ENCODE measurements around the gene MXRA8. TPM values are rescaled to one million over a fixed set of nuclear protein-coding genes. Genes with fewer than 3 reads are reported as not detected.

MXRA8 gene
- total RNA-seq, 1 experiment from 2014 or later = 5.0 TPM

GRCh38 chr1:1381294-1381693, 22.9 kb upstream of the MXRA8 start:
- no TSS peak for BruUV-seq (replicated peaks)
- ChIA-PET POLR2A (no interaction called here), CTCF (no interaction called here)
- Mint-ChIP-seq H3K4me1 (ENCODE audit: low read depth, unreplicated experiment) (no peaks in the 10 kb centered on the region), H3K27ac (ENCODE audit: unreplicated experiment) (no peak overlapping the region), H3K27me3 (ENCODE audit: insufficient read depth, unreplicated experiment) (no peaks in the 10 kb centered on the region), H3K36me3 (ENCODE audit: insufficient read depth, unreplicated experiment) (peaks cover 19% of the 10 kb centered on the region), H3K9me3 (ENCODE audit: unreplicated experiment) (peaks cover 8% of the 10 kb centered on the region), H3K4me3 (ENCODE audit: unreplicated experiment) (no peak overlapping the region)
- DNase-seq = no peak
- TF ChIP-seq, protein P1, sequence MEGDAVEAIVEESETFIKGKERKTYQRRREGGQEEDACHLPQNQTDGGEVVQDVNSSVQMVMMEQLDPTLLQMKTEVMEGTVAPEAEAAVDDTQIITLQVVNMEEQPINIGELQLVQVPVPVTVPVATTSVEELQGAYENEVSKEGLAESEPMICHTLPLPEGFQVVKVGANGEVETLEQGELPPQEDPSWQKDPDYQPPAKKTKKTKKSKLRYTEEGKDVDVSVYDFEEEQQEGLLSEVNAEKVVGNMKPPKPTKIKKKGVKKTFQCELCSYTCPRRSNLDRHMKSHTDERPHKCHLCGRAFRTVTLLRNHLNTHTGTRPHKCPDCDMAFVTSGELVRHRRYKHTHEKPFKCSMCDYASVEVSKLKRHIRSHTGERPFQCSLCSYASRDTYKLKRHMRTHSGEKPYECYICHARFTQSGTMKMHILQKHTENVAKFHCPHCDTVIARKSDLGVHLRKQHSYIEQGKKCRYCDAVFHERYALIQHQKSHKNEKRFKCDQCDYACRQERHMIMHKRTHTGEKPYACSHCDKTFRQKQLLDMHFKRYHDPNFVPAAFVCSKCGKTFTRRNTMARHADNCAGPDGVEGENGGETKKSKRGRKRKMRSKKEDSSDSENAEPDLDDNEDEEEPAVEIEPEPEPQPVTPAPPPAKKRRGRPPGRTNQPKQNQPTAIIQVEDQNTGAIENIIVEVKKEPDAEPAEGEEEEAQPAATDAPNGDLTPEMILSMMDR (IDR thresholded peaks at IDR 0.05; ENCODE audit: insufficient read depth in 1 of 2, low read depth in 1 of 2, low read length in 1 of 2, severe bottlenecking in 1 of 2, unreplicated experiment in 1 of 2) = no peak
- Histone ChIP-seq H3K9me3 (no peaks in the 10 kb centered on the region), H3K4me1 (no peaks in the 10 kb centered on the region), H3K4me3 (ENCODE audit: low read depth, low read length) (no peak overlapping the region), H3K27me3 (replicated peaks; ENCODE audit: control insufficient read depth, insufficient read depth, low read length) (no peaks in the 10 kb centered on the region), H3K36me3 (ENCODE audit: control insufficient read depth, insufficient read depth, low read length) (peaks cover 2% of the 10 kb centered on the region; the same call in 1 of the 2 replicates)
- intact Hi-C loops (cut with micrococcal nuclease; ENCODE audit: unreplicated experiment) = no loop called here

- no peaks in the 10 kb centered on the region for H3K9me3 ChIP-seq
- H3K36me3 ChIP-seq (ENCODE audit: control insufficient read depth, insufficient read depth, low read length) = peaks cover 2% of the 10 kb centered on the region; the same call in 1 of the 2 replicates
- no peak overlapping the region for H3K4me3 Mint-ChIP-seq (ENCODE audit: unreplicated experiment)
- H3K27ac Mint-ChIP-seq (ENCODE audit: unreplicated experiment) = no peak overlapping the region
- H3K4me3 ChIP-seq (ENCODE audit: low read depth, low read length) = no peak overlapping the region
- intact Hi-C loops (cut with micrococcal nuclease; ENCODE audit: unreplicated experiment) = no loop called here
- H3K4me1 Mint-ChIP-seq (ENCODE audit: low read depth, unreplicated experiment) = no peaks in the 10 kb centered on the region
- H3K36me3 Mint-ChIP-seq (ENCODE audit: insufficient read depth, unreplicated experiment) = peaks cover 15% of the 10 kb centered on the region
- ChIA-PET CTCF (no interaction called here), POLR2A (no interaction called here)
- TF ChIP-seq, protein P1 (IDR thresholded peaks at IDR 0.05; ENCODE audit: insufficient read depth in 1 of 2, low read depth in 1 of 2, low read length in 1 of 2, severe bottlenecking in 1 of 2, unreplicated experiment in 1 of 2) = no peak
- no TSS peak for BruUV-seq (replicated peaks)
- DNase-seq = no peak
- H3K27me3 Mint-ChIP-seq (ENCODE audit: insufficient read depth, unreplicated experiment) = no peaks in the 10 kb centered on the region
- peaks cover 8% of the 10 kb centered on the region for H3K9me3 Mint-ChIP-seq (ENCODE audit: unreplicated experiment)
- no peaks in the 10 kb centered on the region for H3K27me3 ChIP-seq (replicated peaks; ENCODE audit: control insufficient read depth, insufficient read depth, low read length)
- no peaks in the 10 kb centered on the region for H3K4me1 ChIP-seq
Measured at GRCh38 chr1:1380860-1381259, 22.5 kb upstream of the MXRA8 start.

DNA sequence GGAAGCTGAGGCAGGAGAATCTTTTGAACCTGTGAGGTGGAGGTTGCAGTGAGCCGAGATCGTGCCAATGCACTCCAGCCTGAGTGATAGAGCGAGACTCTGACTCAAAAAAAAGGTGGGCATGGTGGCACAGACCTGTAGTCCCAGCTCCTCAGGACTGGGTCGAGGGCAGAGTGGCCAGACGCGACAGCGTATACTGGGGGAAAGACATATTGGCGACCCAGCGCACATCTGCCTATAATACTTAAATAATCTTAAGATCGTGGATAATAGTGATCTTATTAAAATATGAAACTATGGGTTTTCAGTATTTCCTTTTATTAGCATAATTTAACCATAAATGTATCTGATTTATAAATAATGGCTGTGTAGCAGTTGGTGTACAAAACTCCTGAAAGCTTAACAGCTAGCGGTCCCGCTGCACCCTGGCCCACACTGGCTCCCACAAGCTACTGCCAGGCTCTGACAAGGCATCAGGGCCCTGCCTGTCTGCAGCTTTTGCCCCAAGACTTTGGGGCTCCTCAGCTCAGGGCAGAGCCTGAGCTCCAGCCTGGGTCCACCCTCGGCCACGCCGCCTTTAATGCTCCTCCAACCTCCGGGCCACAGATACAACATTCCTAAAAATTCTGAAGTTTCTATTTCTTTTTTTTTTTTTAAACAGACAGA, 19.3 kb upstream of the MXRA8 start:
- Mint-ChIP-seq H3K9me3 (ENCODE audit: unreplicated experiment) (peaks cover 5% of the 10 kb centered on the region), H3K4me3 (ENCODE audit: unreplicated experiment) (no peak overlapping the region), H3K27me3 (ENCODE audit: insufficient read depth, unreplicated experiment) (no peaks in the 10 kb centered on the region), H3K4me1 (ENCODE audit: low read depth, unreplicated experiment) (no peaks in the 10 kb centered on the region), H3K36me3 (ENCODE audit: insufficient read depth, unreplicated experiment) (peaks cover 10% of the 10 kb centered on the region), H3K27ac (ENCODE audit: unreplicated experiment) (no peak overlapping the region)
- TF ChIP-seq, protein P1 (IDR thresholded peaks at IDR 0.05; ENCODE audit: insufficient read depth in 1 of 2, low read depth in 1 of 2, low read length in 1 of 2, severe bottlenecking in 1 of 2, unreplicated experiment in 1 of 2) = no peak
- ChIA-PET CTCF (no interaction called here), POLR2A (no interaction called here)
- H3K36me3 ChIP-seq (ENCODE audit: control insufficient read depth, insufficient read depth, low read length) = no peaks in the 10 kb centered on the region
- intact Hi-C loops (cut with micrococcal nuclease; ENCODE audit: unreplicated experiment) = no loop called here
- H3K27me3 ChIP-seq (replicated peaks; ENCODE audit: control insufficient read depth, insufficient read depth, low read length) = no peaks in the 10 kb centered on the region
- DNase-seq = no peak
- H3K4me1 ChIP-seq = peaks cover 6% of the 10 kb centered on the region
- H3K9me3 ChIP-seq = no peaks in the 10 kb centered on the region
- no TSS peak for BruUV-seq (replicated peaks)
- H3K4me3 ChIP-seq (ENCODE audit: low read depth, low read length) = no peak overlapping the region
